PFSK-1 (cell line): Measurements from ENCODE around the gene CXCR3.

Experiments
- POLR2AphosphoS5 ChIP-seq: IDR thresholded peaks from 2 replicates; pipeline ENCODE4 v1.6.1; 2012; ENCODE audit warnings: low read depth, mild to moderate bottlenecking, control low read depth, low read length, moderate library complexity
- TF ChIP-seq, protein P1 (sequence below), 2 experiments: IDR thresholded peaks; 2 replicates each; pipeline versions ENCODE4 v1.6.1 to v1.8.0; 2011 to 2012; ENCODE audit warnings: low read depth in 2 of 2, low read length in 2 of 2, control low read depth in 1 of 2, inconsistent platforms in 1 of 2, mild to moderate bottlenecking in 1 of 2, moderate library complexity in 1 of 2; ENCODE audit not compliant: insufficient read depth in 1 of 2

DNA sequence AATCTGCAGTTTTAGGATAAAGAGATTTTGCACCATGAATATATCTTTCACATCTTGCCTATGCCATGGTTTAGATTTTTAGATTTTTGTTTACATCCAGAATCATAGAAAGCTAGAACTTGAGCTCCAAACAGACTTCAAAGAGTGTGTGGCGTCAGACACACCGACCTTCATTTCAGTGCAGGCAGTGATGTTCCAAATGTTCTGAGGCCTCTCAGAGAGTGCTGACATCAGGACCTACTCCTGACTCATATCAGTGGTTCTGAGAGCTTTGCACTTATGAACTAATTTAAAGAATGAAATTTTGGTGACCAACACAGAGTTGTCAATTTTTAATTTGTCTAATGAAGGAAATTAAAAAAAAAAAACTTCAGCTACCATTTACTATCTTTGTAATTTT is 18.3 kb downstream of the CXCR3 start:
- TF ChIP-seq POLR2AphosphoS5 = no peak
- TF ChIP-seq, protein P1, sequence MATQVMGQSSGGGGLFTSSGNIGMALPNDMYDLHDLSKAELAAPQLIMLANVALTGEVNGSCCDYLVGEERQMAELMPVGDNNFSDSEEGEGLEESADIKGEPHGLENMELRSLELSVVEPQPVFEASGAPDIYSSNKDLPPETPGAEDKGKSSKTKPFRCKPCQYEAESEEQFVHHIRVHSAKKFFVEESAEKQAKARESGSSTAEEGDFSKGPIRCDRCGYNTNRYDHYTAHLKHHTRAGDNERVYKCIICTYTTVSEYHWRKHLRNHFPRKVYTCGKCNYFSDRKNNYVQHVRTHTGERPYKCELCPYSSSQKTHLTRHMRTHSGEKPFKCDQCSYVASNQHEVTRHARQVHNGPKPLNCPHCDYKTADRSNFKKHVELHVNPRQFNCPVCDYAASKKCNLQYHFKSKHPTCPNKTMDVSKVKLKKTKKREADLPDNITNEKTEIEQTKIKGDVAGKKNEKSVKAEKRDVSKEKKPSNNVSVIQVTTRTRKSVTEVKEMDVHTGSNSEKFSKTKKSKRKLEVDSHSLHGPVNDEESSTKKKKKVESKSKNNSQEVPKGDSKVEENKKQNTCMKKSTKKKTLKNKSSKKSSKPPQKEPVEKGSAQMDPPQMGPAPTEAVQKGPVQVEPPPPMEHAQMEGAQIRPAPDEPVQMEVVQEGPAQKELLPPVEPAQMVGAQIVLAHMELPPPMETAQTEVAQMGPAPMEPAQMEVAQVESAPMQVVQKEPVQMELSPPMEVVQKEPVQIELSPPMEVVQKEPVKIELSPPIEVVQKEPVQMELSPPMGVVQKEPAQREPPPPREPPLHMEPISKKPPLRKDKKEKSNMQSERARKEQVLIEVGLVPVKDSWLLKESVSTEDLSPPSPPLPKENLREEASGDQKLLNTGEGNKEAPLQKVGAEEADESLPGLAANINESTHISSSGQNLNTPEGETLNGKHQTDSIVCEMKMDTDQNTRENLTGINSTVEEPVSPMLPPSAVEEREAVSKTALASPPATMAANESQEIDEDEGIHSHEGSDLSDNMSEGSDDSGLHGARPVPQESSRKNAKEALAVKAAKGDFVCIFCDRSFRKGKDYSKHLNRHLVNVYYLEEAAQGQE (IDR thresholded peaks at IDR 0.05; ENCODE audit: insufficient read depth in 1 of 2, low read depth in 2 of 2, low read length in 2 of 2) = no peak
